GM21576 (cell line): ENCODE data around the gene GNG7.

Source experiments
- ATAC-seq: cut with Tn5 transposase; IDR thresholded peaks from one replicate; pipeline ENCODE4 v1.9.1; 2021; ENCODE audit warnings: mild to moderate bottlenecking, moderate library complexity; ENCODE audit not compliant: unreplicated experiment

GNG7 gene

GRCh38 chr19:2726904-2727639 is 24.6 kb upstream of the GNG7 start:
- ATAC-seq = no peak

- ATAC-seq = no peak
These were observed 23.8 kb upstream of the GNG7 start for GRCh38 chr19:2726160-2726855.

GRCh38 chr19:2724148-2724557 is 21.7 kb upstream of the GNG7 start:
- ATAC-seq = no peak

GRCh38 chr19:2723747-2724146 is 21.3 kb upstream of the GNG7 start:
- no peak for ATAC-seq

GRCh38 chr19:2723345-2723715 is 20.8 kb upstream of the GNG7 start:
- ATAC-seq = no peak

DNA sequence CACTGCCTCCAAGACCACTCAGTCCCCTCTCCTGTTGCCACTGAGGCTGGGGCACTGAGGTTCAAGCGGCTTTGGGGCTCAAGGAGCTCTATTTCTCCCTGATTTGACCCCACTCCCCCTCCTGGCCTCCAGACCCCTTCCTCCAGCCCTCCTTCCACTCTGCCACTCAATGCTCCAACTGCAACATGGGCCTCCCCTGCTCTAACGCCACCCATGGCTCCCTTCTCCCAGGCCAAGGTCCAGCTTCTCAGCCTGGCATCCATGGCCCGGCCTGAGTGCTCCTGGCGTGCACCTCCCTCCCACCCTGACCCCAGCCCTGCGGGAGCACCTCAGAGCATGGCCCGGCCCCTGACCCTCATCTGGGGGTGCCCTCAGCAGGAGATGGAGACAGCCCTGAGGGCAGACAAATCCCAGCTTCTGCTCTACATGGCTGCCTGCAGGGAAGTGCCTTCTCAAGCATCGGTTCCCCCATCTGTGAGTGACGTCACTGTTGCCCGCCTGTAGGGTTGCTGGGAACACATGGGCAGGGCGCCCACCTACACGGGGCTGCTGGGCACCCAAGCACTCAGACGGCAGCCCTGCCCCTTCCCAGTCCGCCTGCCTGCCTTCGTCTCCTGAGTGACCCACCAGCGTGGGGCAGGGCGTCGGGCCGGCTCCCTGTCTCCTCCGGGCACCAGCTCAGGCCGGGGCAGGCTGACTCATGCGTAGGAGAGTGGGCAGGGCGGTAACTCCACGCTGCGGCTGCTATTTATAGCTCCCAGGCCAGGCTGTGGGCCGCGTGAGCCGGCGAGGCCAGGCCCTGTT is 20.2 kb upstream of the GNG7 start:
- ATAC-seq = no peak

DNA sequence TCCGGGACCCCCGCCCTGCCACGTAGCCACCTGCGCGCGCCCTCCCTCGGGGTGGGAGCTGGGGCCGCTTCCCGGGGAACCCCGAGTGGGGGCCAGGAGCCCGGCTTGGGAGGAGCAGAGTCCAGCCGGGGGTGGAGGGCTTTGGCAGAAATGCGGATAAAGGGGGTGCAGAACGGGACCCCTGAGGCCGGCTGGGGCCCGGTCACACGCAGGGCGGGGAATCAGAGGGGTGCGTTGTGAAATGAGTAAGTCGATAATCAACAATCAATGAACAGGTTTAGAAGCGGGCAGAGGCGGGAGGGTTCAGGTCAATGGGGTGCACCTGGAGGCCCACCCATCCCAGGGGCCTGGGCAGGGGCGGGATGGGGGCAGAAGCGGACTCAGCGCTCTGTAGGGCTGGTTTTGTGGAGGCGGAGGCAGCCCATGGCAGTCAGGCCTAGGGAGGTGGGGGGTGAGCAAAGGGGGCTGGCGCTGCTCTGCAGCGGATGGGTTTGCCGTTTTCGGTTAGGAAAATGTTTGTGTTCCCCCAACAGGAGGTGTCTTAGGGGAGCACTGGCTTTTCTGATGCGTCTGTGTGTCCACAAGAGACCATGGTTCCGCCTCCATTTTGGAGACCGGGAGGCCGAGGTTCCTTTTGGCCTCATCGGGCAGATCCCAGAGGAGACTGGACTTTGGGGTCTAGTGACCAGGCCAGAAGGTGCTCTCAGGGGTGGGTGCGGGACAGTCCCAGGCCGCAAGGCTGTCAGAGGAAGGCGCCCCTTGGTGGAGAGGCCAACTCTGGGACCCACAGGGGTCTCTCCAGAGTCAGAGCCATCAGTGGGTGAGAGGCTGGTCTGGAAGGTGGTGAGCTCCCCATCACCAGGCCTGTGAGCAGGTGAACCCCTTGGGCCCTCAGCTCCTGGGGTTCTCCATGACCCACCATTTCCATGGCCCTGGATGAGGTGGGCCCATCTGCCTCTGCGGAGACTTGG is 19.4 kb upstream of the GNG7 start:
- ATAC-seq = no peak

- ATAC-seq = no peak
These were observed 18.5 kb upstream of the GNG7 start, which contains the start of gene DIRAS1 for GRCh38 chr19:2720777-2721569. Gene DIRAS1 (minus strand): TSS chr19:2721372. CDS start chr19:2717806, 3,566 bp downstream.

DNA sequence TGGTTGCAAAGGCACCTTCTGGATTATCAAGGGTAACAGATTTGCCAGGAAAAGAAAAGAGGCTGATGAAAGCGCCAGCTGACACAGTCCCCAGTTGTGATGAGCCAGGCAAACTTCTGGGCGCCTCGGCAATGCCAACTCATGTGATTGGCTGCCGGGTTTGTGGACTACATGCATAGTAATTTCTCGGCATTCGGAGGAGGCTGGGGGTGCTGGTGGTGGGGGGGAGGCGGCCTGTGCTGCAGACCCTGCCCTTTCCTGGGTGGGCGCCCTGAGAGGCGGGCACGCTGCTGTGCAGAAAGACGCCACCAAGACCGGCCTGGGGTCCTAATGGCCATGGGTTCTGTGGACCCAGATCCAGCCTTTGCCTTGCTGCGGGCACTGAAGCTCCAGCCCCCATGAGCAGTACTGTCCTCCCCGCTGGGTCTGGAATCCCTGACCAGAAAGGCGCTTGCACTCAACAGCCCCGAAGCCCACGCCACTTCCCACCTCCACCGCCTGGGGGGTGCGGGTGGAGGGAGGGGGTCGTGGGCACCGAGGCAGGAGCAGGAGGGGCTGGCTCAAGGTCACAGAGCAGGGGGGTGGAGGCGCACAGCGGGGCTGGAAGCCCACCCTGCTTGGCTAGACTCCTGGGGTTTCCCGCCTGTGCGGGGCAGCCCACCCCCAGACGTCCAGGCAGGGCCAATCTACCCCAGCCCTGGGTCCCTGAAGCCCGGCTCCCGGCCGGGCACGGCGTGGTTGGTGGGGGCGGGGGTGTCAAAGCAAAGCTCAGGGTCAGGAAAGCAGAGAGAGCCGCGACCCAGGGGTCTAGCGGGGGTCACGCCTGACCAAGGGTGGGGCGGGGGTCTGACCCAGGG is 17.7 kb upstream of the GNG7 start:
- no peak for ATAC-seq

DNA sequence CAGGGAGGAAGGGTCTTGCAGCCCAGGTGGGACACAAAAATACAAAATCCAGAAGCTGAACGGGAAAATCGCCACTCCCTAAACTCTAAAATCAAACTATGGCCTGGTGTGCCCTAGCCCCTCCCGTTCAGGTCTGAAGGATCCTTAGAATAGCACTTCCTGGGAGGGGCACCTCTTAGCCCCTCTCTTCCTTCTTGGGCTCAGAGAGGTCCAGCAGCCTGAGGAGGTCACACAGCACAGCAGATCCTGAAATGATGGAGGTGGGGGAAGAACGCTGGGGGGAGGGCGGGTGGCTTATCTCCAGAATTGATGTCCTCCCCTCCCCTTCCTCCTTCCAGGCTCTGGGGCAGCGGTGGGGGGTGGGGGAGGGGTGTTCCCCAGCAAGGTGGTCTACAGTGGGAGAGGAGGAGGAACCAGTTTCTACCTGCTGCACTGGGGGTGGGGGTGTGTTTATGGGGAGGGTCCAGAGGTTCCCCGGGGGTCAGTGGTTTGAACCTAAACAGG is 16.8 kb upstream of the GNG7 start:
- ATAC-seq = no peak

DNA sequence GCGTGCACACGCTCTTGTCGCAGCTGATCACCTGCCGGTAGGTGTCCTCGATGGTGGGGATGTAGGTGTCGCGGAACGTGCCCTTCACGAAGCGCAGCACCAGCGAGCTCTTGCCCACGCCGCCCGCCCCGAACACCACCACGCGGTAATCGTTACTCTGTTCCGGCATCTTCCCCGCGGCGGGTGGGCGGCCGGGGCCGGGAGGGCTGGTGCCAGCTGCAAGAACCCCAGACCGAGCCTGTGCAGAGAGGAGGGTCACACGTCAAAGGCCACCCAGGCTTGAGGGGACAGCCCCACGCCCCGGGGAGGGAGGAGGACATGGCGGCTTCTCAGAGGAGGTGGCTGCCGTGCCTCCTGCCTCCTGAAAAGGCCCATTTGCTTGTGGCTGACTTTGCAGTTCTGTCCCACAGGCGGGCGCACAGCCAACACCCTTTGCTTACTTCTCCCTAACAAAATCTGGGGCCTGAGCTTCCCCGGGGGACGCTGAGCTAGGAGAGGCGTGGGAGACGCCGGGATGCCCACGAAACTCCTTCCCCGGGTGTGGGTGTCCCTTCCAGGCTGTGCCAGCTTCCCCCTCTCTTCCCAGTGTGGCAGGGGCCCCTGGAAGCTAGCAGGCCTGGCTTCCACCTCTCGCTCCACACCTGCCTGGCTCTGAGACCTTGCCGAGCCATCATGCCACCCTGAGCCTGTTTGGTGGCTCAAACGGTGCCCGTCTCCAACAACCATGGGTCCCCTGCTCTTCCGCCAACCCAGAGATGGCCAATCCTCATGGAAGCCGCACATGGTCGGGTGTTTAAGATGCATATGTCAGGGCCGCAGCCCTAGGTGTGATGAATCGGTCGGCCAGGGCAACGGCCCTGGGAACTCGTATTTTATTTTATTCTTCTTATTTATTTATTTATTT is 15.4 kb upstream of the GNG7 start:
- no peak for ATAC-seq

- no peak for ATAC-seq
These were observed 14.5 kb upstream of the GNG7 start for GRCh38 chr19:2716722-2717637.

DNA sequence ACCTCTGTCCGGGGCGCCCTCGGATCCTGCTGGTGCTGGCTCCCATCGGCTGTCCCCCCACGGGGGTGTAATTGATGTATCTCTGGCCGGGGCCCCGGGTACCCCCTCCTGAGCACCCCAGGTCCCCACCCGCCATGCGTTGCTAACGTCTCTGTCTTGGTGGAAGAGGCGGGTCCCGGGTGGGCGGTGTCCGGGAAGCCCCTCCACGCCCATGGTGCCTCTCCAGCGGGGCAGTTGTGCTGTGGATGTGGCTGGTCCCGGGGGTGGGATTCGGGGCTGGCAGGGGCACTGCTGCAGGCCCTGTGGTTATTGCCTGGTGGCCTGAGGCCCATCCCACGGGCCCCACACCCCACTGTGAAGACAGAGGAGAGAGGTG is 13.8 kb upstream of the GNG7 start:
- ATAC-seq = no peak

- ATAC-seq = no peak
These were observed 13.2 kb upstream of the GNG7 start for GRCh38 chr19:2715470-2716274.

GRCh38 chr19:2714531-2715269 is 12.2 kb upstream of the GNG7 start:
- ATAC-seq = no peak
